ENCODE measurements around the gene PLEKHG2. TPM values are rescaled to one million over a fixed set of nuclear protein-coding genes. Genes with fewer than 3 reads are reported as not detected.

The PLEKHG2 gene
- total RNA-seq, 4 donors from 2014 or later, result 6.4 to 29.9 (median 7.7) TPM

DNA sequence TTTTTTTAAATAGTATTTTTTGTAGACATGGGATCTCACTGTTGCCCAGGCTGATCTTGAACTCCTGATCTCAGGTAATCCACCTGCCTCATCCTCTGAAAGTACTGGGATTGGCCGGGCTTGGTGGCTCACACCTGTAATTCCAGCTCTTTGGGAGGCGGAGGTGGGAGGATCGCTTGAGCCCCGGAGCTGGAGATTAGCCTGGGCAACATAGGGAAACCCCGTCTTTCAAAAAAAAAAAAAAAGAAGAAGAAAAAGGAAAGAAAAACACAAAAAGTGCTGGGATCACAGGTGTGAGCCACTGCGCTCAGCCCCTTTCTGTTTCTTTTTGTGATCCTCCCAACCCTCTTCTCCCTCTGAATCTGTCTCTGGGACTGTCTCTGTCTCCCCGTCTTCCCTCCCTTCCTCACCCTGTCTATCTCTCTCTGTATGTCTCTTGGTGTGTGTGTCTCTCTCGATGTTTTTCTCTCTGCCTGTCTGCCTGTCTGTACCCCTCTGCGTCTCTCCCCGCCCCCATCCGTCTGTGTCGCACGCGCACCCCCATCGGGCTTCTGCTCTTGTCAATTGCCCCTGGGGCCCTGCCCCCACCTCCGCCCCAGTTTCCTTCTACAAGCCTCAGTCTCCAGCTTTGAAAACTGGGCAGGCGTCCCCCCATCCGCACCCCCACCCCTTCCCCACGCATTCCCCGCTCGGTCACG, 6.4 kb upstream of the PLEKHG2 start:
- no peaks in the 10 kb centered on the region for H3K27me3 ChIP-seq
- peak overlapping the region; percentile 93 for H3K4me3 ChIP-seq
- H3K36me3 ChIP-seq, result peaks cover 22% of the 10 kb centered on the region
- H3K9me3 ChIP-seq, result no peaks in the 10 kb centered on the region
- TF ChIP-seq POLR2AphosphoS5 (IDR thresholded peaks at IDR 0.05) (peak in 1 of 3 donors; percentile 18), EP300 (IDR thresholded peaks at IDR 0.05) (no peak), POLR2A (IDR thresholded peaks at IDR 0.05) (peak in 1 of 2 donors; percentile 68)
- peak in 1 of 2 donors; percentile 96 for DNase-seq (ENCODE audit: low spot score in 2 of 2)
- peaks cover 64% of the 10 kb centered on the region for H3K4me1 ChIP-seq
- peak overlapping the region; percentile 100 for H3K27ac ChIP-seq
- WGBS, result 7% methylated on average over 19 of the region's 22 CpGs

DNA sequence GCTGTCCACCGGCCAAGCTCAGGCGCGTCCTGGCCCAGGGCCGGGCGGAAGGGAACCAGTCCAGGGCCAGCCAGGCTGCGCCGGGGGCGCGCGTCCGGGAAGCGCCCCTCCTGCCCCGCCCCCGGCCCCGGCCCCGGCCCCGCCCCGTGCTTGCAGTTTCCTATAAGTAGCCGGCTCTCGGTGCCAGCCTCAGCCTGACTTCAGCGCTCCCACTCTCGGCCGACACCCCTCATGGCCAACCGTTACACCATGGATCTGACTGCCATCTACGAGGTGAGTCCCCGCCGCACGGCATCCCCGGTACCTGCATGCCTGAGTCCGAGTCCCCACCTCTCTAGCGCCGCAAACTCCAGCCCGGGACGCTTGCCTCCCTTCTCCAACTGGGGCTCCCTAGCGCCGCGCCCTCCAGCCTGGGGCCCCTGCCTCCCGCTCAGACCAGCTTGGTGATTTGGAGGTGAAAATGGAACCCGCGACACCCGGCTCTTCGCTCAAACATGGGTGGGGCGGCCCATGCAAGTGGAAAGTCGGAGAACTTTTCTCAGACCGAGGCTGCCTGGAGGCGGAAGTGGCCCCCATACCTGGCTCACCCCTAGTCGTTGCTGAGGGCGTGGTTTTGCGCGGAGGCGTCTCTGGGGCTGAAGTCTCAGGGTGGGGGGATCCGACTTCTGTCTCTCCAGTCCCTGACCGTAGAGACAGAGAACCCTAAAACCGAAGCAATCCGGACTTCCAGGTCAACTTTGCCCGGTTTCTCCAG, 5.6 kb upstream of the PLEKHG2 start, which contains the start of gene ZFP36:
TSS of gene ZFP36 (plus strand) at position 192 of the 754 bp plus-strand sequence. CDS start at position 250, 58 bp downstream.
- no peaks in the 10 kb centered on the region for H3K27me3 ChIP-seq
- peaks cover 22% of the 10 kb centered on the region for H3K36me3 ChIP-seq
- peak within 1 kb of the TSS; percentile 100 for H3K27ac ChIP-seq
- no peaks in the 10 kb centered on the region for H3K9me3 ChIP-seq
- H3K4me3 ChIP-seq, result peak within 1 kb of the TSS; percentile 93
- DNase-seq (ENCODE audit: low spot score in 2 of 2), result peak; percentile 97
- peak; percentile 99 to 100 (median 100) for TF ChIP-seq POLR2AphosphoS5 (IDR thresholded peaks at IDR 0.05)
- peak; percentile 97 to 99 for TF ChIP-seq POLR2A (IDR thresholded peaks at IDR 0.05)
- TF ChIP-seq, protein P1, sequence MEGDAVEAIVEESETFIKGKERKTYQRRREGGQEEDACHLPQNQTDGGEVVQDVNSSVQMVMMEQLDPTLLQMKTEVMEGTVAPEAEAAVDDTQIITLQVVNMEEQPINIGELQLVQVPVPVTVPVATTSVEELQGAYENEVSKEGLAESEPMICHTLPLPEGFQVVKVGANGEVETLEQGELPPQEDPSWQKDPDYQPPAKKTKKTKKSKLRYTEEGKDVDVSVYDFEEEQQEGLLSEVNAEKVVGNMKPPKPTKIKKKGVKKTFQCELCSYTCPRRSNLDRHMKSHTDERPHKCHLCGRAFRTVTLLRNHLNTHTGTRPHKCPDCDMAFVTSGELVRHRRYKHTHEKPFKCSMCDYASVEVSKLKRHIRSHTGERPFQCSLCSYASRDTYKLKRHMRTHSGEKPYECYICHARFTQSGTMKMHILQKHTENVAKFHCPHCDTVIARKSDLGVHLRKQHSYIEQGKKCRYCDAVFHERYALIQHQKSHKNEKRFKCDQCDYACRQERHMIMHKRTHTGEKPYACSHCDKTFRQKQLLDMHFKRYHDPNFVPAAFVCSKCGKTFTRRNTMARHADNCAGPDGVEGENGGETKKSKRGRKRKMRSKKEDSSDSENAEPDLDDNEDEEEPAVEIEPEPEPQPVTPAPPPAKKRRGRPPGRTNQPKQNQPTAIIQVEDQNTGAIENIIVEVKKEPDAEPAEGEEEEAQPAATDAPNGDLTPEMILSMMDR (IDR thresholded peaks at IDR 0.05), result no peak
- TF ChIP-seq EP300 (IDR thresholded peaks at IDR 0.05), result no peak
- 0% methylated on average over 13 of the region's 56 CpGs for WGBS
- peaks cover 64% of the 10 kb centered on the region for H3K4me1 ChIP-seq

DNA sequence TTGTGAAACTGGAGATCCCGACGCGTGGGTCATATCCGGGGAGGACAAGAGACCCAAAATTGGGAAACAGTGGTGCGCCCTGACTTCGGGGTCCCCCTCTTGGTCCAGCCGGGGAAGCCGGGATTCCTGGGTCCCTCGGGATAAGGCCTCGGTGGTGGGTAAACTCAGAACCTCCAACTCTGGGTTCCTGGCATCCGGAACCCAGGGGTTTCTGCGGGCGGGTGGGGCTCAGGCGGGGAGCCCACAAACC, 5.1 kb upstream of the PLEKHG2 start:
- 2% methylated on average over 13 of the region's 14 CpGs for WGBS
- H3K27me3 ChIP-seq, result no peaks in the 10 kb centered on the region
- H3K9me3 ChIP-seq, result no peaks in the 10 kb centered on the region
- no peak for TF ChIP-seq POLR2AphosphoS5 (IDR thresholded peaks at IDR 0.05)
- no peak for TF ChIP-seq POLR2A (IDR thresholded peaks at IDR 0.05)
- TF ChIP-seq, protein P1 (IDR thresholded peaks at IDR 0.05), result no peak
- no peak for TF ChIP-seq EP300 (IDR thresholded peaks at IDR 0.05)
- H3K4me3 ChIP-seq, result peak overlapping the region; percentile 93
- DNase-seq (ENCODE audit: low spot score in 2 of 2), result no peak
- peaks cover 22% of the 10 kb centered on the region for H3K36me3 ChIP-seq
- peaks cover 59% of the 10 kb centered on the region for H3K4me1 ChIP-seq
- peak overlapping the region; percentile 100 for H3K27ac ChIP-seq

DNA sequence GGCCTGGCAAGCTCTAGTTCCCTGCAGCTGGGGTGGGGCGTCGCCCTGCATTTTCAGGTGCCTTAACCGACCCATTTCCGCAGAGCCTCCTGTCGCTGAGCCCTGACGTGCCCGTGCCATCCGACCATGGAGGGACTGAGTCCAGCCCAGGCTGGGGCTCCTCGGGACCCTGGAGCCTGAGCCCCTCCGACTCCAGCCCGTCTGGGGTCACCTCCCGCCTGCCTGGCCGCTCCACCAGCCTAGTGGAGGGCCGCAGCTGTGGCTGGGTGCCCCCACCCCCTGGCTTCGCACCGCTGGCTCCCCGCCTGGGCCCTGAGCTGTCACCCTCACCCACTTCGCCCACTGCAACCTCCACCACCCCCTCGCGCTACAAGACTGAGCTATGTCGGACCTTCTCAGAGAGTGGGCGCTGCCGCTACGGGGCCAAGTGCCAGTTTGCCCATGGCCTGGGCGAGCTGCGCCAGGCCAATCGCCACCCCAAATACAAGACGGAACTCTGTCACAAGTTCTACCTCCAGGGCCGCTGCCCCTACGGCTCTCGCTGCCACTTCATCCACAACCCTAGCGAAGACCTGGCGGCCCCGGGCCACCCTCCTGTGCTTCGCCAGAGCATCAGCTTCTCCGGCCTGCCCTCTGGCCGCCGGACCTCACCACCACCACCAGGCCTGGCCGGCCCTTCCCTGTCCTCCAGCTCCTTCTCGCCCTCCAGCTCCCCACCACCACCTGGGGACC, 4.6 kb upstream of the PLEKHG2 start:
- Histone ChIP-seq H3K4me1 (peaks cover 54% of the 10 kb centered on the region), H3K9me3 (no peaks in the 10 kb centered on the region), H3K27me3 (no peaks in the 10 kb centered on the region), H3K27ac (peak overlapping the region; percentile 100), H3K36me3 (peaks cover 22% of the 10 kb centered on the region), H3K4me3 (peak overlapping the region; percentile 93)
- TF ChIP-seq POLR2AphosphoS5 (IDR thresholded peaks at IDR 0.05) (peak; percentile 12 to 38 (median 24)), POLR2A (IDR thresholded peaks at IDR 0.05) (peak; percentile 43 to 53)
- TF ChIP-seq, protein P1 (IDR thresholded peaks at IDR 0.05), result no peak
- 13% methylated on average over 14 of the region's 40 CpGs for WGBS
- DNase-seq (ENCODE audit: low spot score in 2 of 2), result peak; percentile 86 to 88

DNA sequence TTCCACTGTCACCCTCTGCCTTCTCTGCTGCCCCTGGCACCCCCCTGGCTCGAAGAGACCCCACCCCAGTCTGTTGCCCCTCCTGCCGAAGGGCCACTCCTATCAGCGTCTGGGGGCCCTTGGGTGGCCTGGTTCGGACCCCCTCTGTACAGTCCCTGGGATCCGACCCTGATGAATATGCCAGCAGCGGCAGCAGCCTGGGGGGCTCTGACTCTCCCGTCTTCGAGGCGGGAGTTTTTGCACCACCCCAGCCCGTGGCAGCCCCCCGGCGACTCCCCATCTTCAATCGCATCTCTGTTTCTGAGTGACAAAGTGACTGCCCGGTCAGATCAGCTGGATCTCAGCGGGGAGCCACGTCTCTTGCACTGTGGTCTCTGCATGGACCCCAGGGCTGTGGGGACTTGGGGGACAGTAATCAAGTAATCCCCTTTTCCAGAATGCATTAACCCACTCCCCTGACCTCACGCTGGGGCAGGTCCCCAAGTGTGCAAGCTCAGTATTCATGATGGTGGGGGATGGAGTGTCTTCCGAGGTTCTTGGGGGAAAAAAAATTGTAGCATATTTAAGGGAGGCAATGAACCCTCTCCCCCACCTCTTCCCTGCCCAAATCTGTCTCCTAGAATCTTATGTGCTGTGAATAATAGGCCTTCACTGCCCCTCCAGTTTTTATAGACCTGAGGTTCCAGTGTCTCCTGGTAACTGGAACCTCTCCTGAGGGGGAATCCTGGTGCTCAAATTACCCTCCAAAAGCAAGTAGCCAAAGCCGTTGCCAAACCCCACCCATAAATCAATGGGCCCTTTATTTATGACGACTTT, 3.9 kb upstream of the PLEKHG2 start:
- DNase-seq (ENCODE audit: low spot score in 2 of 2), result no peak
- TF ChIP-seq POLR2A (IDR thresholded peaks at IDR 0.05) (peak; percentile 8 to 60), POLR2AphosphoS5 (IDR thresholded peaks at IDR 0.05) (peak in 1 of 3 donors; percentile 38)
- TF ChIP-seq, protein P1 (IDR thresholded peaks at IDR 0.05), result no peak
- Histone ChIP-seq H3K9me3 (no peaks in the 10 kb centered on the region), H3K4me3 (peak overlapping the region; percentile 93), H3K27ac (peak overlapping the region; percentile 100), H3K36me3 (peaks cover 22% of the 10 kb centered on the region), H3K4me1 (peaks cover 53% of the 10 kb centered on the region), H3K27me3 (no peaks in the 10 kb centered on the region)
- WGBS, result 2% methylated on average over 20 of the region's 20 CpGs
